Stimulated activated CD8-positive, alpha-beta memory T cell treated with anti-CD3 and anti-CD28 coated beads, Interleukin-12 subunit alpha, Interleukin-12 subunit beta, amount 100 ng/mL, for 24 hours (primary cell): Measurements from ENCODE around the gene MIPEP.
"Not testable (repeated sequence)": the region's sequence is repeated elsewhere in the genome, so short reads cannot be mapped to it uniquely, and the experiment has no call there.

Source experiments
- DNase-seq: peaks from one replicate; pipeline ENCODE4 v3.0.0-alpha.2; 2020; ENCODE audit errors: extremely low read depth

The MIPEP gene

DNA sequence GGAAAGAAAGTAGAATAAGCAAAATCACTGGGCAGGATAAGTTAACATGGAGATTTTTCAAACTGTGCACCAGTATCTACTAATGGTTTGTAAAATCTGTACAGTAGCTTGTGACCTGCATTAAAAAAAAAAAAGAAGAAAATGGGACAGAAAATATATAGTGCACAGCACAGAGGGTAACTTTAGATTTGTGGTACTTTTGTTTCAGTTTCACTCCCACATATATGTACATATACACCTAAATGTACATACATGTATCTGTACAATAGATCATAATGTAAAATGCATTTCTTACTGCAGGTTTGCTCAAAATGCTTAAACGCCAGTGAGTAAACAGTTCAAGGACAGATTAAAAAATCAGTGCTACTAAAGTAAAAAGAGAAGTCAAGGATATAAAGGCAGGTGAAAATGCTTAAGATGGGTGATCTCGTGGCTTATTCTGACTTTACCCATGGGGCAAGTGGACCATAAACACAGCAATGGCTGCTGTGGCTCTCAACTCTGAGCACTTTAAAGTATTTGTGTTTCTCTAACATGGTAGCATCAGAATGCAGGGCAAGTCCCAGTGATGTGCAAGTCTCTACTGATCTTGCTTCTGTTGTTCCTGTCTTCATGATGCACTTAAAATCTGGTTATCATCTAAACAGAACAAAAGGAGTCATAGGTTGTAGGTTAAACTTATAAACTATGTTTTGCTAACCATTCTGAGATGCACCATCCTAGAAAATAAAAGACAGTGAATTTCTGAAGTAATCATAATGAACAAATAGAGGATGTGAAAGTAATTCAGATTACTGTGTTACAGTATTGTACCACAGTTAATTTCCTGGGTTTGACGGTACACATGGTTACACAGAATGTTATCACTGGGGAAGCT lies 112.3 kb downstream of the MIPEP start:
- DNase-seq = no peak

DNA sequence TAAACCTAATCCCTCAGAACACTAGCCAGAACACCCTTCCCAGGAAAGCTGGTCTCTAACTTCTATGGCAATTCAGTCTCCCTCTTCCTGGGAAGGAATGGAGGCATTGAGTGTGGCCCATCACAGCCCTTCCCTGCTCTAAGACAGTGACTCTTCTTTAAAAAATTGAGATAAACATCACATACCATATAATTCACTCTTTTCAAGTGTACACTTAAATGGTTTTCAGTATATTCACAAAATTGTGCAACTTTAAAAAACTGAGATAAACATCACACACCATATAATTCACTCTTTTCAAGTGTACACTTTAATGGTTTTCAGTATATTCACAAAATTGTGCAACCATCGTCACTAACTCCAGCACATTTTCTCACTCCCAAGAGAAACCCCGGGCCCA lies 116.5 kb downstream of the MIPEP start:
- DNase-seq = no peak

DNA sequence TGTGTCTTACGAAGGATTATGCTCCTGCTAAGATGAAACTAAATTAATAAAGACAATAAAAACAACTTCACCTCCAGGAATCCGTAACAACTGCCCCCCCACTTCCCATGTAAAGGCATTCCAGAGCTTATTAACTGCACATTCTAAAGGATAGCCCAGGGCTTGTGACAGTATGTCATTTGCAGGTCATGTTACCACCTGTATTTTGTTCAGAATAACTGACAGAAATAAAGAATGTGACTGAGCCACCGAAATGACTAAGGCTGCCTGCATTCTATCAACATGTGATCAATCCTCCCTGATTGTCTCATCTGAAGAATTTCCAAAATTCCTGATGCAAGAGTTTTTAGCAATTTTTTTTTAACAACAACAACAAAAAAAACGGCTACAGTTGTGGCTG lies 117.2 kb downstream of the MIPEP start:
- no peak for DNase-seq

DNA sequence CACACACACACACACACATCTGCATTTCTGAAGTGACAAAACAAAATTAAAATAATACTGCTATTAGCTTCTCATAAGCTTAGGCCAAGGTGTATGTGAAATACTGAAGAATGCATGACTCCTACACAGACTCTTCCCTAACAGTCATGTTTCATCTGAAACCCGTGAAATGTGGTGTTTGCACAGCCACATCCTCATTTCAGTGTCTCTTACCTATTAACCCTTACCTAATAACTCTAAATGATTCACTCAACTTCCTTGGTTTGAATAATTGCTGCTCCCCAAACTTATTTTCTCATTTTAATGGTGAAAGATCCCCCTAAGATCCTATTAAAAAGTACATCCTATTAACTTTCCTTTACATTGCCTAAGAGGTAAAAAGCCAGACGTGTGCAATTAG lies 117.6 kb downstream of the MIPEP start:
- no peak for DNase-seq

DNA sequence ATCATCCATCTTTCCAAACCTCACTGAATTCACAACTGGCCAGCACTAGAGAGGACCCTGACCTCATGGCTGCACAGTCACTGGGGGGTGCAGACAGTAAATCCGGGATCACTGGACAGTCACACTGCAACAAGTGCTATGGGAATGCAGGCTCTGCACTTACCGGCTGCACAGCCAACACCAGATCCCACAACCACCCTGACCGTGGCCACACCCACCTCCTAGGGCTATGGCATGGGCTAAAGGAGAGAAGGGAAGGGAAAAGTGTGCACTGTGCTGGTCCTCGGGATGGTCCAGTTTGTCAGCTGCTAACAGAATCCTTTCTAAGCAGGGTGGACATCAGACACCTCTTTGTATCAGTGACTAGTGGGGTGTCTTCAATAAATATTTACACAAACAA lies 118.2 kb downstream of the MIPEP start:
- DNase-seq = no peak

DNA sequence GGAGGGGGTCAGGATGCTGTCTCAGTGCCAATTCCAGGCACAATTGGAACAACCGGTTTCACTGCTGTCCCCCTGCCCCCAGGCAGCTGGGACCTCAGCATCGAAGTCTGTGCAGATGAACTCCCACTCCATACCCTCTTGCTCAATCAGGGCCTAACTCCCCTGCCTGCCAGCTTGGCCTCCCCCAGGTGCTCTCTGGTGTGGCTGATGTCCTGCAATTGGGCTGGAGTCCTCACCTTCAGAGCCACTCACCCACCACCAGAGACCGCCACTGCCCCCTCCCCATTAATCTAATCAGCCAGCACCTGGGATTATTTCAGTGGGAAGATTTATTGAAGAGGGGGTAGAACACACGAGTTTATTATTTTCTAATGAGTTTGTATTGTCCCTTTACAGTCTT lies 118.8 kb downstream of the MIPEP start:
- DNase-seq = no peak

DNA sequence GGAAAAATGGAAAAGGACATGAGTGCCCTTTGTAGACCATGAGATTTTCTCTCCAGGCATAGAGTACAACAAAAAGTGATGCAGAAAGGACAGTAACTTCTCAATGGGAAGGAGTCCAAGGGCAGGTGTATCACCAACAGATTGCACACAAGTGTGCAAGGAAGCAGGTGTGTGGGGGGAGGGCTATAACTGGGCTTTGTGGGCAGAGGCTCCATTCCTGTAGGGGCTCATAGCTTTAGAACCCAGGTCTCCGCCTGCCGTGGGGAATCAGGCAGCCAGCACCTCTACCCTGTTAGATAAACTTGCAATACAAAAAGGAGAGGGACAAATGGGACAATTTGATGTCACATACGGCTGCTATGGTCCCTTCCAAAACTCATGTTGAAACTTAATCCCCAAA lies 119.8 kb downstream of the MIPEP start:
- no peak for DNase-seq

DNA sequence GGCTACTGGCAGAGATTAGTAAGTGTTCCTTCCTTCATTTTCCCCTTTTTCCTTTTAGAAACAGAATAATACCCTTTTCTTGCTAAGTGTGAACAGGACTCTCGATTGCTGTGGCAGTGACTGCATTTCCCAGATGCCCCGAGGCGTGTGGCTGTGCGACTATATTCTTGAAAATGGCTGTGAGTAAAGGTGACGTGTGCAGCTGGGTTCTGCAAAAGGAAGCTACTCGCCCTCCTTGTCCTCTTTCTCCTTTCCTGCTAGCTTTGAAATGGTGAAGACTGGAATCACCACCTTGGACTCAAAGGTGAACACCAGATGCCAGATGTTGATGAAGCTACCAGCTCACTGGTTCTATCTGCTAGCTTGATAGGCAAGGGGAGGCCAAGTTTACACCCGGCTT lies 121.4 kb downstream of the MIPEP start:
- no peak for DNase-seq

DNA sequence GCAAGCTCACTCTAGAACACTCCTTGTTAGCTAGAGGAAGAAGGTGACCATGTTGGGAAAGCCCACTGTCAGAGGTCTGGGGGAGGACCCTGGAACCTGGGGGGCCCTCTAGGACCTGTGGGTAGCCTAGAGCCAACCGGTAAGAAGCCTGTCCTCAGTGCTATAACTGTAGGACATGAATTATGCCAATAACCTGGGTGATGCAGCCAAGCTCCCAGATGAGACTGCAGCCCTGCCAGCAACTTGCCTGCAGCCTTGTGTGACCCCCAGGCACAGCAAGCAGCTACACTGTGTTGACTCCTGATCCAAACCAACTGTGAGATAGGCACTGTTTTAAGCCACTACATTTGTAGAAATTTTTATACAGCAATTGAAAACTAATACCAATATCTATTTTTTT lies 122.3 kb downstream of the MIPEP start:
- DNase-seq = no peak

DNA sequence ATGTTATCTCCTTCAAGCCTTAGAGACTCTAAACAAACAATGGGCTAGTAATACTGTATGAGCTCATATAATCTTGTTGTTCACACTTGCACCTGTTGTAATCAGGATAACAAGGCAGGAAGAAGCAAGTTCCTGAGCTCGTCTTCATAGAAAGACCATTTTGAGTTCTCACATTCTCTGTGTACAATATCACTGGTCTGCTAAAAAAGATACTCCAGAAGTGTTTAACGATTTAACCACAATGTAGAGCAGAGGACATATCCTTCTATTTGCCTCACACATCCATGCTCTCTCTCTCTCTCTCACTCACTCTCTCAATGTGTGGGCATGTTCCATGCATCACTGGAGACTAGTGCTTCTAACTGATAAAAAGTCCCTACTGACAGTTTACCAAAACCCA lies 122.9 kb downstream of the MIPEP start:
- DNase-seq = no peak

DNA sequence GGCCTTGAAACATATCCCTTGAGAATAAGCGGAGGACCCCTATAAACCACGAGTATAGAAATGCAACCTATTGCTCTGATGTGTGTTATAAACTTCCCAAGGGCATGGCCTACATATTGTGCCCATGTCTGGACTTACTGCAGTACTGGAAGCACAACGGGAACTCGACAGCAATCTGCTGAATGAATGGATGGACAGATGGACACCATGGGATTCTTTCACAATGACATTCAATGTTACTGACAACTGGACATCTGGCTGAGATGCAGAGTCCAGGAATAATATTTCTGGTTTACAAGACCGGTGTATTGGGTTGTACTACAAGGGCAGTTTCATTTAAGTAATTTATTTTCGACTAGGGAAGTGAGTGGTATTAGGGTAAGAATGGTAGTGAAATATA lies 123.7 kb downstream of the MIPEP start:
- DNase-seq = no peak

DNA sequence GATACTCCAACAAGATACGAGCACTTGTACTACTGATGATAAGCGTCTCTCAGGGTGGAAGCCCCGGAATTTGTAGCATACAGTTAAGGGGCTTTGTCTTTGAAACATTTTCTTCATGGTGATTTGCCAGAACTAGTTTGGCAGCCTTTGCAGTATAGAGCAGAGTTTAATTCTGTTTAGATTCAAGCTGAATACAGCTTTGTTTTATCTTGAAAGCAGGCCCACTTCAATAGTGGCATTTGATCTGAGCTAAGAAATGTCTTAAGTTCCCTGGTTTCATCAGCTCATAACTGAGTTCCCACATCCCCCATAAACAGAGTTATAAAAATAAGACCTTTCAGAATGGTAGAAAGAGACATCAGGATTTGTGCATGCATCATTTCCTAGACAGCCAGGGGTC lies 125.9 kb downstream of the MIPEP start:
- no peak for DNase-seq

DNA sequence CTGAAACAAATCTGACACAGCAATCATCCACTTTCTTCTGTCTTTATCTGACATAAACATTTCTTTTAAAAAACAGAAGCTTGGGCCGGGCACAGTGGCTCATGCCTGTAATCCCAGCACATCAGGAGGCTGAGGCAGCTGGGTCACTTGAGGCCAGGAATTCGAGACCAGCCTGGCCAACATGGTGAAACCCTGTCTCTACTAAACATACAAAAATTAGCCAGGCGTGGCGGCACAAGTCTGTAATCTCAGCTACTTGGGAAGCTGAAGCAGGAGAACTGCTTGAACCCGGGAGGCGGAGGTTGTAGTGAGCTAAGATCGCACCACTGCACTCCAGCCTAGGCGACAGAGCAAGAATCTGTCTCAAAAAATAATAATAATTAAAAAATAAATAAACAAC lies 127.4 kb downstream of the MIPEP start:
- not testable (repeated sequence) for DNase-seq

DNA sequence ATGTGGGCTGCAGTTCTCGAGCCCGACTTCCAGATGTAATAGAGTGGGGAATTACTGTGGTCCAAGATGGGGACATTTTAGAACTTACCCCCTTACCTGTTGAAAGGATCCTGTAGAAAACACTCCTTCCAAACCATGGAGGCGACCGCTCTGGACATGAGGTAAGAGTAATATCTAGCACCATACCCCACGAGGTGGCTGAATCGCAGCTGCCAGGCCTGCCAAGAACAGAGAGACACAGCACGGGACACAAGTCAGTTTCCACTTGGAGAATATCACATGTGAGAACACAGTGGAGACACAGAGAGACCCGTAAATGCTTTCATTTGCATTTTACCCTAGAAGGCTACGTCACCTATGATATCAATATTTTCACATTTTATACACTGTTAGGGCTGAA lies 129.2 kb downstream of the MIPEP start:
- DNase-seq = no peak

DNA sequence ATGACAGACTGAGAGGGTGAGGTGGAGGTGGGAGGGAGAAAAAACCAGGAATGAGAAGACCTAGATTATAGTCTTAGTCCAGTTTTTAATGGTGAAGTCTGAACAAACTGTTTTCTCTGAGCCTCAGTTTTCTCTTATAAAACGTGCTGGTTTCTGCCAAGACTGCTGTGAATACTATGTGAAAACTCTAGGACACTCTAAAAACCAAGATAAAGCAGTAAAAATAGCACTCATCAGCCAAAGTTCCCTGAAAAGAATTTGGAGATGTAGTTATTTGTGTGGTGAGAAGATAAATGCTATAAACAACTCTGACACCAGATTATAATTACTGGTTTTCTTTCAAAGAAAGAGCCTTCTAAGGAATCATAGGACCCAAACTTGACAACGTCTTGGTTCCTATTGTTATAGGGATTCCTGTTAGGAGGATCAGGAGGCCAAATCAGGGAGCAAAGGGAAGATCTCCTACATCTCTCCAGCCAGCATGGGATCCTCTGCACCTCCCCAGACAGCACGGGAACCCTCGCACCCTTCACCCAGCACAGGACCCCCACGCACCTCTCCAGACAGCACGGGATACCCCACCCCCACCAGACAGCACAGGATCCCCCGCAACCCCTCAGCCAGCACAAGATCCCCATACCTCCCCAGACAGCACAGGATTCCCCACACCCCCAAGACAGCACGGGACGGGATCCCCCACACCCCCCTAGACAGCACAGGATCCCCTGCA lies 130.2 kb downstream of the MIPEP start:
- no peak for DNase-seq

DNA sequence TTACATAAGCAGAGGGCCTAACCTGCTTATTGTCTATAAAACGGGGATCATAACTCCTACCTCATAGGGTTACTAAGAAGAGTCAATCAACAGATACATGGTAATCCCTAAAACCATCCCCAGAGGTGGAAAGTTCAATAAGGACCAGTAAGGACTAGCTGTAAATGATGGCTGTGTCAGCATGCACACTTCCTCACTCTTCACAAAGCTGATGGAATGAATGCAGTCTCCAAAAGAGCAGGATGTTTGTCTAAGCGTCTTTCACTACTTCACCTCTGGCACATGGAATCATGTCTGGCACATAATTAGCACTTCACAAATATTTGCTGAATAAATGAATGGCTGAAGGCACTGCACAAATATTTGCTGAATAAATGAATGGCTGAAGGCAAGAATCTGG lies 134.2 kb downstream of the MIPEP start:
- DNase-seq = no peak

DNA sequence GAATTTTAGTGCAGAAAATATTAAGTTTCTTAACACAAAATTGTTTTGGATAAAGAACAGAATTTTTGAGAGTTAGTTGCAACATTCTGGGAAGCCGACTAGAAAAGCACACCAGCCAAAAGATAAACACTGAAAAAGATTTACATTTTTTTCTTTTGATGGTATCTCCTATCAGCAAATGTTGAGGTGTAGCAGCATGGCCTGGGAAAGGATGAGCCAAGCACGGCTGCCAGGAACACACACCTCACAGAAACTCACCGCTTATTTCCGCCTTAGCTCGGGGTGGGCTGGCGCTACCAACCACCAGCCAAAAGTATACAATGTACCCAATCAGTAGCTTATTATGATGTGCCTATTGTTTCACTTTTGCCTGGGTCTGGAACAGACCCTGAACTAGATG lies 134.7 kb downstream of the MIPEP start:
- no peak for DNase-seq

DNA sequence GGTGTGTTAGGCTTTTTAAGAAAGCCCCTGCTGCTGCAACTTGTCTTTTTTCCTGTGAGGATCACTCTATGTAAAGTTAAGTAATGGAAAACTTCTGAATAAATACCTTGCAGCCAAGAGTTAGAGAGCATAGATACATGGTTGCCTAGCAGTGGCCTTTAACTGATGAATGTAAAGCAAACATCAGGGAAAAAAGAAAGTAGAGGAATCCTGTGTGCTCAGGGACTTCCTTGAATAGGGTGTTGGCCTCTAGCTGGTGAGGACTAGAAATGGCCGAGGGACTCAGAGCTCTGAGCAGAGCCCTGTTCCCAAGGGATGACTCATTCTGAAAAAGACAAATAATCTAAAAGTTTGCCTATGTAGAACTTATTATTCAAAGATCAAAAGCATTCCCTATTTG lies 135.7 kb downstream of the MIPEP start:
- no peak for DNase-seq

DNA sequence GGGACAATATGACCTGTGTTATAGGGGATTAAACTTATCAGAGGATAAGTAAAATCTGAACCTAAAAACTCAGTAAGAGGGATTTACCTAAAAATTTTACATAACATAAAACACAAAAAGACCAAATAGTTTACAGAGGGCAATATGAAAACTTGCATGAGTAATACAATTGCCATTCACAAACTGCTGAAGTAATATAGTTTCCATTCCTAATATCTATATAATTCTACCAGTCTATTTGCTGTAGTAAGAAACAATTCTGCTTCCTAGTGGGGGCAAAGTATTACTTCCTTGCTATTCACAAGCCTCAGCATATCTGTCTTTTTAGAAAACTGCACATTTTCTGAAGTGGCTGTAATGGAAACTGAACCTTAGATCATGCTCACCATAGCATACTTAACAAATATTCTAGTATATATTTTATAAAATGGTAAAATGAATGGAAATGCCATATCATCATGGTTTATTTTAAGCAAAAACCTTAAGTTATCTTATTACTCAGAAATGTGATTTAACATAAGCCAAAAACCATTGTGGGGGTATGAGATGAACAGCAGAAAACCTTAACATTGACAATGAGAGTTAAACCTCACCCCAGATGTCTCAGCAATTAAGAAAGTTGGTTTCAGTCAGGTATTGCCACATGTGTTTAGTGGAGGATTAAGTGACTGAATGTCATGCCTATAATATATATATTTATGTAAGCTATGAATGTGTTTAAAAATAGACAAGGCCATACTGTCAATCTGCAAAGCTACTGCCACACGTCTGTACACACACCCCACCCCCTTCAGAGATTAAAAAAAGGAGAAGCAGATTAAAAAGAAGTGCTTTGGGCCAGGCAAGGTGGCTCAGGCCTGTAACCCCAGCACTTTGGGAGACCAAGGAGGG lies 136.8 kb downstream of the MIPEP start:
- DNase-seq = no peak

DNA sequence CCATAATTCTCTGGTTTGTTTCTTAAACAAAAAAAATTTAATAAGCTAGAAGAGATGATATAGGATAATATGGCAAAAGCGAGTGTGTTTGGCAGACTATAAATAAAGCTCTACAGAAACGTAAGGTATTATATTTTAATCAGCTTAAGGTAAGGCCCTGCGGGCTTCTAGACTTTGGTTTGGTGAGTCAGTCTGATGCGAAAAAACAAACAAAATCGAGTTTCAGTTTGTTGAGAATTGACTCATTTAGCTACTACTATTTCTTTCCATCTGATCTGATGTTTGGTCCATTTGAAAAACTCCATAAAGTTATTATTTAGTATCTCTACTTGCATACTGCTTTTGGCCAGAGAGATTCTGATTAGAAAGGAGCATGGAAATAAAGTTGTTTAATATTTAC lies 138.0 kb downstream of the MIPEP start:
- no peak for DNase-seq

DNA sequence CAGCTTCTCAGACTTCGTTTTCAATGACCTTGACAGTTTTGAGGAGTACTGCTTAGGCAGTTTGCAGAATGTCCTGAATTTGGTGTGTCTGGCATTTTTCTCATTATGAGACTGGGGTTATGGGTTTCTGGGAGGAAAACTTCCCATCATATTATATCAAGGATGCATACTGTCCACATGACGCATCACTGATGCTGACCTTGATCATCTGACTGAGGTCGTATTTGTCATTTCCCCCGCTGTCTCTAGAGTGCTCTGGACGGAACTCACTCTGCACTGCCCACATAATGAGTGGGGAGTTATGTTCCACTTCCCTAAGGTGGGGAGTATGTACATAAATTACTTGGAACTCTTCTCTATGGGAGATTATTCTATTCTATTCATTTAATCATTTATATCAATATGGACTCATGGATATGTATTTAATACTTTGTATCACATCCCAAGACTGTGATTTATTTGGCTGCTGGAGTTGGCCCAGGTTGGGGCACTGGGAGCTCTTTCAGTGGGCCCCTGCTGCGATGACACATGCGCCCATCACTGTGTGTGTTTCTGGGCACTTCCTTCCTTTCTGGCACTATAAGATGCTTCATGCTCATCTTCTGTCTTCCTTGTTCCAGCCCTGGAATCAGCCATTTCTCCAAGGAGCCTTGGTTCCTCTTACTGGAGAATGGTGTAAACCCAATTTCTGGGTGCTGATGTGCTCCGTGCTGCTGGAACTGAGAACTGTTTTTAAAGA lies 138.6 kb downstream of the MIPEP start:
- no peak for DNase-seq
